Suppressor macrophage treated with lipopolysaccharide for 1 hour (primary cell): ENCODE measurements around the gene BSN.

ENCODE experiments used
- DNase-seq, 3 donors: peaks; one replicate each; pipeline ENCODE4 v3.0.0-alpha.2; 2020 to 2022

BSN gene

GRCh38 chr3:49630784-49631183, 76.5 kb downstream of the BSN start:
- DNase-seq, result no peak

- DNase-seq, result no peak
Observed at GRCh38 chr3:49634736-49635135, 80.5 kb downstream of the BSN start.

DNA sequence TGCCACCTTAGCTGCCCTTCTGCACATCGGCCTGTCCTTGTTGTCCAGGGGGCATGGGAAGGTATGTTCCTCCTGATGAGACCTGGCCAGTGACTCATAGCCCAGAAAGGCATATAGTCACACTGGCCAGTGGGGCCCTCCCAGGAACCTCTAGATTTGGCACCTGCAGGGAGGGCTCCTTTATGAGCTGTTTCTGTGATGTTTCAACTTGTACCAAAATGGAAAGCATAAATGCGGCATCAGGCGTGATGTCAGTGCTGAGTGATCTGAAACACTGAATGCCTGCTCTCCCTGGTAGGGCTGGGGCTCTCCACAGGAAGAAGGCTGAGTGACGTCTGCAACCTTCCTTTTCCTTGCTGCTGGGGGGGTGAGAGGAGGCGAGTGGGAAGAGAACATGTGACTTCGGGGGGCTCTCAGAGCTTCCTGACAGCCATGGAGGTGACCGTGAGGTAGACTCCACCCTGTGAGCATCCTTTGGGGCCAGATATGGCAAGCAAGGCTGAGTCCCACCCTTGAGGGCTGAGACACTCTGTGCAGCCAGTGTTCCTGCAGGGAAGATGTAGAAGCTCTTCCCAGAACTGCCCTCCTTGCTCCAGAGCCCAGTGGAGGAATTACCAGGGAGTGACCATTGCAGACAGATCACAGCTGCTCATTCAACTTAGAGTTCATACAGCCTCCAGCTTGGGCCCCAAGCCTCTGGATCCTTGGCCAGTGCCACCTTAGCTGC, 82.8 kb downstream of the BSN start:
- DNase-seq, result no peak

DNA sequence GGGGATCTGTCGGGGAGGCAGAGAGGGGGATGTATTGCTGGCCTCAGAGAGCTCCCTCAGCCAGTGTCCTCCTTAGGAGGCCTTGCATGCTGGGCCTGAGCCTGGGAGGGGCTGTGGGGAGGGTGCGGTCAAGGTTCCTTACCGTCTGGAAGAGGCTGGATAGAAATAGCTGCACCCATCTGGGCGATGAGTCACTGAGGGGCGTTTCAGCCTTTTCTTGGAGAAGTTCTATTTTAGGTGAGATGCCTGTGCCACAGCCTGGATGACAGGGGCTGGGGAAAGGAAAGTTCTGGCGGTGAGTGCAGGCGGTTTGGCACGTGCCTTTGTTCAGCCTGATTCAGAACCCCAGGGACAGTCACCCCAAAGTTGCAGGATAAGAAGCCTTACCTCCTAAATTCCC, 84.2 kb downstream of the BSN start:
- peak in 2 of 3 donors; percentile 4 to 5 for DNase-seq

GRCh38 chr3:49639551-49639950, 85.3 kb downstream of the BSN start:
- DNase-seq, result no peak

GRCh38 chr3:49641292-49641691, 87.0 kb downstream of the BSN start:
- no peak for DNase-seq

- DNase-seq, result no peak
Observed at GRCh38 chr3:49641921-49642707, 87.8 kb downstream of the BSN start.

- DNase-seq, result no peak
Observed at GRCh38 chr3:49642708-49643145, 88.5 kb downstream of the BSN start.

DNA sequence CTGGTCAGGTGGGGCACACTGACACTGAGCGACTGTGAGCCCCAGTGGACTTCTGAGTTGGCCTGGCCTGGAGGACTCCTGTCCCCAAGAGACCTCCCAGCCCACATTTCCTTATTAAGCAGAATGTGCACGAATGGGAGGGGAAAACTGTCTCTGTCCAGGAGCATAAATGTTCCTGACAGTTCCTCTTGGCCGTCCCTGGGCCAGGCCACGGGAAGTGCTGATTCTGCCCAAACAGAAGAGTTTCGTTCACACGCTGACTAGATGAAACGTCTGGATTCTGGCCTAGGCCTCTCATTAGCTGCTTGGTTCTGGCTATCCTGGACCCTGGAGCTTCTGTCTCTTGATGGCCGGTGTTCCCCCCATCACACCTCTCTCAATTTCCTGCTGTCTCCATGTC, 90.4 kb downstream of the BSN start:
- no peak for DNase-seq

- no peak for DNase-seq
Observed at GRCh38 chr3:49646236-49646635, 92.0 kb downstream of the BSN start.

DNA sequence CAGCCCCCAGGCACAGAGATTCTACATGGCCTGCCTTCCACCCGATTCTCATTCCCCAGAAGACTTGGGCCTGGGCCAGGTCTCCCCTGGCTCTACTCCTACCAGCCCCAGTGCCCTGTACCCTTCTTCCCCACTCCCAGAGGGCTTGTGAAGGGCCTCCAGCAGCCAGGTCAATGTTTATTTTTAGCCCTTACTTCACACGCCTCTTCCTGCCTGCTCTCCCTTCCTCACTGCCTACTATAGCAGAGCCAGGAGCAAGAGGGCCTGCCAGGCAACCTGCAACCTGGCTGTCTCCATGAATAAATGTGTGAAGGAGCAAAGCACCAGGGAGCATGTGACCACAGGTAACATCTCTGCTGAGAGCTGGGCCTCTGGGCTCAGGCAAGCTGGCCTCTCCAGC, 93.5 kb downstream of the BSN start:
- no peak for DNase-seq

DNA sequence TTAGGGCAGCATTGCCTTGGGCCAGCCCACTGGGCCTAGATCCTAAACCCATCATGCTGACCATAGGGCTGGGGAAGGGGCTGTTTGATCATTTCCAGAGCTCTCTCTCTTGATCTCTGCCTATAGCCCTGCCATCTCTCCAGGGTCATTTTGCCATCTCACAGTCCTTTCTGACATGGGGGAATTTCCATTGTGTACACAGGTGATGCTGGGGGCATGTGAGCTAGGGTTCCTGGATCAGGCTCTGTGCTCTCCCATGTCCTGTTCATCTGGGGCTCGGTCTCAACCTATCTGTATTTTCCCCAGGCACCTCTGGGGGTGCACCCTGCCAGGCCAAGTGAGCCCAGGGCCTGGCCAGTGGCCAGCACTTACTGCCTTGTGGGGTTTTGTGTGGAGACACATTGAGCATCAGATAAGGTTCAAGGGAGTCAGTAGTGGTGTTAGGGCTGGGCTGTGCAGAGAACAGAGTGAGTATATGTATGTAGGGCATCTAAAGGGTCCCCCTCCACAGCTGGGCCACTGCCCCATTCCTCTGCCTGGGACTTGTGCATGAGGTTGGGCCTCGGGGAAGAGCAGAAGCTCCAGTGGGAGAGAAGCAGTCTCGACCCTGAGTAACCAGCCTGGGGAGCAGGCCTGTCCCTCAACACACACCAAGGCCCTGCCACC, 94.2 kb downstream of the BSN start:
- no peak for DNase-seq

DNA sequence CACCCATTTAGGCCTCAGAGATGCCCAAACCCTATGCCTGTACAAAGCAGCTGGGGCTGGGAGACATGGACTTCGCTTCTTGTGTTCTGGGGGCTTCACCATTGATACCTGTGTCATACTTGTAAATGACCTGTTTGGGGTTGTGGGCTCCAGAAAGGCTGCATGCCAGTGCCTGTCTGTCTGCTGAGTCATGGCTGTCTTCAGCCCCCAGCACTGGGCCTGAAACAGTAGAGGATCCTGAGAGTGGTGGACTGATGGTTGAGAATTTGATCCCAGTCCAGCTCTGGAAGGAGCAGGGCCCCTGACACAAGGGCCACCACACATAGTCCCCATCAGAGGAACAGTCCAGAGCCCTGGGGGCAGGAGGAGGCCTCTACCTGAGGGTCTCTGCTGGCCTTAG, 95.3 kb downstream of the BSN start:
- DNase-seq, result no peak

DNA sequence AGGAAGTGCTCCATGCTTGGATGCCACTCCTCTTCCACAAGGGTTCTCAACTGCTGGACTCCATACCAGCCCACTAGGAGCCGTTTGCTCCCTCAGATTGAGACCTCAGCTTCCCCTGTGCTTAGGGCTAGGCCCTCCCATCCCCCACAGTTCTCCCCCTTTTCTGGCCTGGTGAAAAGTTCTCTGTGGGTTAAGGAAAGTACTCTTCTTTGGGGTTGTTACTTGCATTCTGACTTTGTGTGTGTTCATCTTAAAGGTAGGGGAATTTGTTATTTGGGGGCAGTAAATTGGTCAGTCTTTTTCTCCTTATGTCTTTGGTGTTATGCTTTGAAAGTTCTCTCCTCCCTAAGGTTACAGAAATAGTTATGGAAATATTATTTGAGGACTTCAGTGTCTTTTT, 95.9 kb downstream of the BSN start:
- no peak for DNase-seq

DNA sequence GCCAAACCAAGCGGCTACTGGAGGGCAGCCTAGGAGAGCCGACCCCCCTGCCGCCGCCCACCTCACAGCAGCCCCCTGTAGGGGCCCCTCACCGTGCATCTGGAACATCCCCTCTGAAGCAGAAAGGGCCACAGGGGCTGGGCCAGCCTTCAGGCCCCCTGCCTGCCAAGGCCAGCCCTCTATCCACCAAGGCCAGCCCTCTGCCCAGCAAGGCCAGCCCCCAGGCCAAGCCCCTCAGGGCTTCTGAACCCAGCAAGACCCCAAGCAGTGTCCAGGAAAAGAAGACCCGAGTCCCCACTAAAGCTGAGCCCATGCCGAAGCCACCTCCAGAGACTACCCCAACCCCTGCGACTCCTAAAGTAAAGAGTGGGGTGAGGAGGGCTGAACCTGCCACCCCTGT, 96.4 kb downstream of the BSN start:
- DNase-seq, result no peak

- DNase-seq, result no peak
Observed at GRCh38 chr3:49652218-49652902, 98.1 kb downstream of the BSN start.

DNA sequence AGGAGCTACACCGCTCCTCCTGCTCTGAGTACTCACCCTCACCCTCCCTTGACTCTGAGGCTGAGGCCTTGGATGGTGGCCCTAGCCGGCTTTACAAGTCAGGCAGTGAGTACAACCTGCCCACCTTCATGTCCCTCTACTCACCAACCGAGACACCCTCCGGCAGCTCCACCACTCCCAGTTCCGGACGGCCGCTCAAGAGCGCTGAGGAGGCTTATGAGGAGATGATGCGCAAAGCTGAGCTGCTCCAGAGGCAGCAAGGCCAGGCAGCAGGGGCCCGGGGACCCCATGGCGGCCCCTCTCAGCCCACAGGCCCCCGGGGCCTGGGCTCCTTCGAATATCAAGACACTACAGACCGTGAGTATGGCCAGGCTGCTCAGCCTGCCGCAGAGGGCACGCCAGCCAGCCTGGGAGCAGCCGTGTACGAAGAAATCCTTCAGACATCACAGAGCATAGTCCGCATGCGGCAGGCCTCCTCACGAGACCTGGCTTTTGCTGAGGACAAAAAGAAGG, 98.7 kb downstream of the BSN start:
- DNase-seq, result no peak

- no peak for DNase-seq
Observed at GRCh38 chr3:49653621-49654020, 99.3 kb downstream of the BSN start.

DNA sequence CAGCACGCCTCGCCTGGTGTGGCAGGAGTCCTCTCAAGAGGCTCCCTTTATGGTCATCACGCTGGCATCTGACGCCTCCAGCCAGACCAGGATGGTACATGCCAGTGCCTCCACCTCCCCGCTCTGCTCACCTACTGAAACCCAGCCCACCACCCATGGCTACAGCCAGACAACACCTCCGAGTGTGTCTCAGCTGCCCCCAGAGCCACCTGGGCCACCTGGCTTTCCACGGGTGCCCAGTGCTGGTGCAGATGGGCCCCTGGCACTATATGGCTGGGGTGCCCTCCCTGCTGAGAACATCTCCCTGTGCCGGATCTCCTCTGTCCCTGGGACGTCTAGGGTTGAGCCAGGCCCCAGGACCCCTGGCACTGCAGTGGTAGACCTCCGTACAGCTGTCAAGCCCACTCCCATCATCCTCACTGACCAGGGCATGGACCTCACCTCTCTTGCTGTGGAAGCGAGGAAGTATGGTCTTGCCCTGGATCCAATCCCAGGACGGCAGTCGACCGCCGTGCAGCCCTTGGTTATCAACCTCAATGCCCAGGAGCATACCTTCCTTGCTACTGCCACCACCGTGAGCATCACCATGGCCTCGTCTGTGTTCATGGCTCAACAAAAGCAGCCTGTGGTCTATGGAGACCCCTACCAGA, 100.0 kb downstream of the BSN start:
- no peak for DNase-seq

DNA sequence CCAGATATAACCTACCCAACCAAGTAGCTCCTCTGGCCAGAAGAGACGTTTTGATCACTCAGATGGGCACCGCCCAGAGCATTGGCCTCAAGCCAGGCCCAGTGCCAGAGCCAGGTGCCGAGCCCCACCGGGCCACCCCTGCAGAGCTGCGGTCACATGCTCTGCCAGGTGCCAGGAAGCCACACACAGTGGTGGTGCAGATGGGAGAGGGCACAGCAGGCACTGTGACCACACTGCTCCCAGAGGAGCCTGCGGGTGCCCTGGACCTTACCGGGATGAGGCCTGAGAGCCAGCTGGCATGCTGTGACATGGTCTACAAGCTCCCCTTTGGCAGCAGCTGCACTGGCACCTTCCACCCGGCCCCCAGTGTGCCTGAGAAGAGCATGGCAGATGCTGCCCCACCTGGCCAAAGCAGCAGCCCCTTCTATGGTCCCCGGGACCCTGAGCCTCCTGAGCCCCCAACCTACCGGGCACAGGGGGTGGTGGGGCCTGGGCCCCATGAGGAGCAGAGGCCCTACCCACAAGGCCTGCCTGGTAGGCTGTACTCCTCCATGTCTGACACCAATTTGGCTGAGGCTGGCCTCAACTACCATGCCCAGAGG, 100.8 kb downstream of the BSN start:
- DNase-seq, result no peak

- no peak for DNase-seq
Observed at GRCh38 chr3:49655731-49656285, 101.5 kb downstream of the BSN start.
